Endometrial microvascular endothelial cells (primary cell): ENCODE results near the gene ISM2. TPM values are rescaled to one million over a fixed set of nuclear protein-coding genes. Genes with fewer than 3 reads are reported as not detected.

ENCODE experiments used
- in situ Hi-C: cut with HindIII; loops from 2 replicates; pipeline ENCODE4 v1.10.0; 2017; ENCODE audit warnings: low sequenced_read_pairs, low pct_unique_long_range_greater_than_20kb; ENCODE audit errors: inconsistent ontology term
- total RNA-seq: library from RNA; depleted of rRNA; stranded (reverse); fragments of >200 nt; gene quantifications from one replicate; pipeline ENCODE4 v1.2.3, GENCODE V29; 2015; ENCODE audit errors: inconsistent ontology term

Gene ISM2
- total RNA-seq, 1 donor from 2014 or later: not detected

GRCh38 chr14:77474479-77475177 is 24.0 kb downstream of the ISM2 start:
- in situ Hi-C loops: no loop called here

GRCh38 chr14:77473921-77474320 is 24.7 kb downstream of the ISM2 start:
- in situ Hi-C loops: no loop called here

DNA sequence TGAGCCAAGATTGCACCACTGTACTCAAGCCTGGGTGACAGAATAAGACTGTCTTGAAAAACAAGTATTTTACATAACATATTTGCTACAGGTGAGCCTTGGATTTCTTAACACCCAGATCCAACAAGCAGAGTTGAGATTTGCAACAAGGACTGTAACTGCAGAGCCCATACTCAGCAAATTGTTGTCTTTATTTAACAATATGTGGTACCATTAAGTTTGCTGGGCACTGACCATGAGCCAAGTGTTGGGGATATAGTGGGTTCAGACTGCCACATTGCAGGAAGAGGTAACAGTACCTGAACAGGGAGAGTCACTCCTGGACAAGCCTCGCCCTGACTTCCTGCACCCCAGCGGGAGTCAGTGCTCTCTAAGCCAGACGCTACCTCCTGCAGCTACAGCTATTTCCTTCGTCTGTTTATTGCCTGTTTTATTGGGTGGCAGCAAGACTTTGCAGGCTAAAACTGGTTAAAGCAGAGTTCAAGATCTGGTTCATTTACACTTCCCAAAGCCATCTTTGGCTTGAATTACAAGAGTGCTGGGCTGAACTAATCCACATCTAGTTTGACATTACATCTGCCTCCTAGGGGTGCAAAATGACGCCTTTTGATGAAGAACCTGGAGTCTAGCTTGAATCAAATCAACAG is 28.3 kb downstream of the ISM2 start:
- in situ Hi-C loops: no loop called here

GRCh38 chr14:77469539-77469938 is 29.1 kb downstream of the ISM2 start:
- in situ Hi-C loops: no loop called here

GRCh38 chr14:77469067-77469505 is 29.5 kb downstream of the ISM2 start:
- in situ Hi-C loops: no loop called here

DNA sequence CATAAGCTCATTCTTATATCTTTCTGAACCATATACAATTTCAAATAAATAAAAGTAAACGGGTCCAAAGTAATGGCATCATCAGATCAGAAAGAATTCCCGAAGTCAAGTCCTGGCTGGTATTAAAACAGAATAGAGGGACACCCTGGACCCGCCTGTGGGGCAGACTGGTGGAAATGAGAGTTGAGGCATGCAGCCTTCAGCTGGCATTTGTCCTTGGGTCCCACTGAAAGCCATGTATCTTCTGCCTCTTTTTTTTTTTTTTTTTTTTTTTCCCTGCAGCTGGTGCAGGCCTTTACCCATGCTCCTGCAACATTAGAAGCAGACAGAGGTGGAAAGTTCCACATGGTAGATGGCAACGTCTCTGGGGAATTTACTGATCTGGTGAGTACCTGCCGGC is 30.8 kb downstream of the ISM2 start:
- in situ Hi-C loops: no loop called here

DNA sequence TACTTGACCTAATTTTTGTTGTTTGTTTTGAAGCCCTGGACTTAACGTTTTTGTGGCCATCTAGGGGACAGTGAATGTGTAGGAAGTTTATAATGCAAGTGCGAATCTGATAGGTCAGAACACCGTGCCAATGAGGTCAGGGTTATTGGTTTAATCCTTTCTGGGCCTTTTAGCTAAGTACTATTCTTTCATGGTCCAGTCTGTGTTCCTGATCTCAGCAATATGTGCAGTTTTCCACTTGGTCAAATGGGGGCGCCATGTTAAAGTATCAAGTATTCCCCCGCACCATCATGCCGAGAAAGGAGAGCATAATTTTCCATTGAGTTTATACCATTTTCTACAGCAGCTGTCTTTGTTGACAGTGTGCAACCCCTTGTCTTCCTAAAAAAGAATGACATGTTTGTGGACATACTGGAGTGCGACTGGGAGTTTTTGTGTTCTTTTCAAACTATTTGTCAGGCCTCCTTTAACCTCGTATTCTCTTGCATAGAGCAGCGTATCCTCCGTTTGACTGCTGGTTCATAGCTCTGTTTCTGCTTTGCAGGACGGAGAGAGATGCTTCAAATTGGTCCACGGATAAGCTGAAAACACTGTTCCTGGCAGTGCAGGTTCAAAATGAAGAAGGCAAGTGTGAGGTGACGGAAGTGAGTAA is 39.4 kb downstream of the ISM2 start:
- in situ Hi-C loops: no loop called here

DNA sequence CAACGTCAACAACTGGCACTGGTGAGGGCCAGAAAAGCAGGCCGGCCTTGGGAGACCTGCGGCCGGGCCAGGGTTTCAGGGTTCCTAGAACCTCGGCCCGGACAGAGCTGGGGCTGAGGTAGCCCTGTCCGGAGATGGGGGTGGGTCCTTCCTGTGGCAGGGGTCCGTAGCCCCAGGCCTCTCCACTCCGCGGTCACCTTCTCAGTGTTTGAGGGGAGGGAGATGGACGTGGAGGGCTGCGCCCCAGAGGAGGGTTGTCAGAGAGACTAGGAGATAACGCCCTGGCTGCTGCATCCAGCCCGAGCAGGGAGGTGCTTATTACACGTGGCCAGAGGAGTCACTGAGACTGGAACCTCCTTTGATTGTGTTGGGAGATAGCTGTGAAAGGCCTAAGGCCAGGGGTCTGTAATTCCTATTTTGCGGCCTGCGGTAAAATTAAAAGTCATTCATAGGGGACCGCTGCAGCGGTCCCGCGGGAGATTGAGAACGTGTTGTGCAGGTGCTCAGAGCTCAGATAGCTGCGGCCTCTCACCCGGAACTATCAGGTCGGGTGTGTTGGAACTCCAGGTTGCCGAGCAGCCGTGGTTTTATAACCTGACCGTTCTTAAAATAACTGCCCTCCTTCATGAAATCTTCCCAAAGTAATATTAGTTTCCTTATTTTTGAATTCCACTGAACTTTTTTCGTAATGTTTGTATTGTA is 40.2 kb downstream of the ISM2 start:
- in situ Hi-C loops: no loop called here

- in situ Hi-C loops: no loop called here
Observed at GRCh38 chr14:77457522-77458248, 40.9 kb downstream of the ISM2 start, which contains the start of the genes AHSA1 and VIPAS39. Gene AHSA1, plus strand, starts transcription at chr14:77458093. Its CDS starts 97 bp downstream, at chr14:77458190. Gene VIPAS39, minus strand, starts transcription at chr14:77457601. Its CDS starts 3,499 bp downstream, at chr14:77454102.

DNA sequence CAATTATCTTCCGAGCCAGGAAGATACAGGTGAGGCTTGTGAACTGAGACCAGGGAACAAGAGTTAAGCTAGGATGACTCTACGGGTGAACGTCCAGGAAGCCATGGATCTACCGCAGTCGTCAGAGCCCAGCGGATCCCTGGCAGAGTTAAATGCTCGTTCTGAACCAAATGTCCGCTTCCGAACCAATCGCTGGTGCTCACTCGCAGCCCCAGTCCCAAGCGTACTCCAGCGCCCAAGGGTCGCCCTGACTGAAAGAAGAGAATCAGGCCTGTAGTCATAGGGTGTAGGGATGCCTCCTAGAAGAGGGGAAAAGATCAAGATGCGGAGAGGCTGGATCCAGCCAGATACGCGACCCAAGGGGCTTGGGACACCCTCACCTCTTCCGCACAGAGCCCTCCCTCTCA is 41.5 kb downstream of the ISM2 start:
- in situ Hi-C loops: no loop called here

- in situ Hi-C loops: no loop called here
Observed at GRCh38 chr14:77455966-77456640, 42.5 kb downstream of the ISM2 start.

DNA sequence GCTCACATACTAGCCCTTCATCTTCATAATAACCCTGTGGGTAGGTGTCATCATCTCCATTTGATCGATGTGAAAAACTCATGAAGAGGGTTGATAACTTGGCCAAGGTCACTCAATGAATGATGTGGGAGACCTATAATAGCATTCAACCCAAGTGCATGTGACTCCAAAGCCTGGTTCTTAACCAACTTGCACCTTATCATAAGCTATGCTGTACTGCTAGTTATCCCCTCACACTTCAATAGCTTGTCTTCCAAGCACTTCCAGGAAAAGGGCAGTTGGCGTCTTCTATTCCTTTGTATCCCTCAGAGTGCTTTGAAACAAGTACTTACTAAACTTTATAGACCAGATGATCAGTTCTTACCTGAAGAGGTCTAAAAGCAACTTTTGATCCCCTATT is 56.4 kb downstream of the ISM2 start:
- in situ Hi-C loops: no loop called here

DNA sequence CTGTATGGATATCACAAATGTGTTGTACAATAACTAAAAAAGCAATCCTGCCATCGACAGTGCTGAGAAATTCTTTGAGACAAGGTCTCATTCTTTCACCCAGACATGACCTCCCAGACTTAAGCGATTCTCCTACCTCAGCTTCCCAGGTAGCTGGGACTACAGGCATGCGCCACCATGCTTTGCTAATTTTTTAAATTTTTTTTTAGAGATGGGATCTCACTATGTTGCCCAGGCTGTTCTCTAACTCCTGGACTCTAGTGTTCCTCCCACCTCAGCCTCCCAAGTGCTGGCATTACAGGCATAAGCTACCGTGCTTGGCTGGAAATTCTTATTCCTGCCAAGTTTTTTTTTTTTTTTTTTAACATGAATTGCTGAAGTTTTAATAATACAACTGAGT is 58.8 kb downstream of the ISM2 start:
- in situ Hi-C loops: no loop called here

GRCh38 chr14:77438596-77438995 is 60.0 kb downstream of the ISM2 start:
- in situ Hi-C loops: no loop called here

DNA sequence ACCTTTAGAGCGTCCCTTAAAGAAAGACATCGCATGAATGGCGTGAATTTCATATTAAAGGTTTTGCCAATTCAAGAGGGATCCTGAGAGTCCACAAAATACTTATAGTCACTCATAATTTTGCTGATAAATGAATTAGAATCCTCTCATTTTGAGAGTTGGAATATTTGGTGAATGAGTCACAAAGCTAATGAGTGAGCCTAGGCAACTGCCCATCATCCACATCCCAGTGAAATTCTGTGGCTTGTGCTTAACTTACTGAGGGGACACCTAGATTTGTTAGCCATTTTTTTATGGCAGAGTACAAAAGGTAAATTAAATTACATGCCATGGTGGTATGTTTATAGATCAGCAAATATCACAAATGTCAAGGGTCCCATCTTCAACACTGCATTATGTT is 62.6 kb downstream of the ISM2 start:
- in situ Hi-C loops: no loop called here

DNA sequence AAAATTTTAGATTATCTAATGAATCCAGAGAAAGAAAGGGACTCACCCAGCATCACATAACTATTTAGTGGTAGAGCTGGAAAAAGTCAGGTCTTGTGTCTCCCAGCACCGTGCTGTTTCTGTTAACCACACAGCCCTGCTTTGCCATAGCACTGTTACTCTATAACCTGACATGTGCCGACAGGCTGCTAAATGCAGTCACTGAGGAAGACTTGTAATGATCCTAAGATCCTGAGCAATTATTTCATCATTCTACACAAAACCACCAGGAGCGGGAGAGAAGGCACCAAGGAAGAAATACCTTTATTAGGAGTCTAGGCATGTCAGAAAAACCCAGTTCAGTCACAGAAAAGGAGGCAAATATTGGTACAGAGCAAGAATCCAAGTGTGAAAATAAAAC is 72.2 kb downstream of the ISM2 start:
- in situ Hi-C loops: no loop called here

DNA sequence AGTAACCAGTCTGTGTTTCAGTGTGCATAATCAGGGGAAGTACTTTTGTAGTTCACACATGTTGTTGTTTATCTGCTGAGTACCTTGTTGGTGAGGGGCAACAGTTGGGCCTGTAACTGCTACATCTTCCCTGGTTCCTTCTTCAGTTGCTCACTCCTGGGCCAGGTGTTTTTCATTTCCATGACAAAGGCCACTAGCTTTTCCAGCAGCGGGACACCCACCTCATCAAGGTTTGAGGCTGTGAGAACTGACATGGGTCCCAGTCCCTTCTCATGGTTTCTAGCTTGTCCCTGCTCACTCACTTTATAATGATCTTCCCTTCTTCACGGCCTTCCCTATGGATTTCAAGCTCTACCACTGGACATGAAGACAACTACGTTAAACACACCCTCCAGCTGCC is 73.8 kb downstream of the ISM2 start:
- in situ Hi-C loops: no loop called here
